Stimulated activated CD4-positive, alpha-beta T cell treated with anti-CD3 and anti-CD28 coated beads, Interleukin-2, amount 100 ng/mL, for 24 hours (primary cell): ENCODE measurements around the gene RTL1.

Experiments
- DNase-seq, 2 donors: peaks; one replicate each; pipeline ENCODE4 v3.0.0-alpha.2; 2020

RTL1 gene

DNA sequence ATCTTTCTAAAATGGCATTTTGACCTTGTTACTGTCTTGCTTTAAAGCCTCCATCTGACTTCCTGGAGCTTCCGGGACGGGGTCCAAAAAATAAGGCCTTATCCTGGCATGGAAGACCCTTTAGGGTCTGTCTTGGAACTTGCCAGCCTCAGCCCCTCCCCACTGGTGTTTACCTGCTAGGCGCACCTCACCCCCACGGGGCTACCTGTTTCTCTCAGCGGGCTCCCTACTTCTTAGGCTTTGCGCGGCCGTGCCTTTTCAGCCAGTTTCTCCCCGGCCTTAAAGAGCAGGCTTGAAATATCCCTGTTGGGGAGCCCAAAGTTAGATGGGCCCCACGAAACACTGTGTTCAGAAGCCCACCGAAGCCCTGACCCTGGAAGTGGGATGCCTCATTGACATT, 5.1 kb downstream of the RTL1 start:
- DNase-seq: no peak

DNA sequence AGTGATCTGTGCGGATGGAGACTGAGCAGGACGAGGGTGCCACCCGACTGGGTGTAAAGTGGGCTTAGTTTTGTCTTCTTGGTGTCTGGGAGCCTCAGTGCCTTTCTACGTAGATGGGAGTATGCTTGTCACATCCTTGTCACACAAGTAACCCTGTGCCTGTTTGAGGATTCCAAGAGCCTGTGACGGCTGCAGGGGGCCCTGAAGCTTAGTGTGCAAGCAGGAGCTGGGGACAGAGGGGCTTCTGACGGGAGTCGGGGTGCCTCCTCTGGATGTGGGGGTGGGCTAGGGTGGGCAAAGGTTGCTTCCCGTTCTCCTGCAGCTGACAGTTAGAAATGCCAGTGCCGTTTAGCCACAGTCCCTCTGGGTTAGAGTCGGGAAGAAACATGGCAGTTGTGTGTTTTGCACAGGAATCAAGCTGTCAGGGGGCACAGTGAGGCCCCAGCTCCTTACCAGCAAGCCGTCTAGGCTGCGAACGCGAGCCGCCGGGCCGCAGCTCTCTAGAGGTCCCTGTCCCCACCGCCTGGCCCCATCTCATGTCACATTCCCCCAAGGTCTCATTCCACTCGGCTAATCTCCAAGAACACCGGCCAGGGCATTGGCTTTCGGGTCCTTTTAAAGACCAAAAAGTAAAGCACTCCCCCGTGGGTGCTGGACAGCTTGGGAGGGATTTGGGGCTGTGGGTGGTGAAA, 7.0 kb downstream of the RTL1 start:
- DNase-seq: no peak

DNA sequence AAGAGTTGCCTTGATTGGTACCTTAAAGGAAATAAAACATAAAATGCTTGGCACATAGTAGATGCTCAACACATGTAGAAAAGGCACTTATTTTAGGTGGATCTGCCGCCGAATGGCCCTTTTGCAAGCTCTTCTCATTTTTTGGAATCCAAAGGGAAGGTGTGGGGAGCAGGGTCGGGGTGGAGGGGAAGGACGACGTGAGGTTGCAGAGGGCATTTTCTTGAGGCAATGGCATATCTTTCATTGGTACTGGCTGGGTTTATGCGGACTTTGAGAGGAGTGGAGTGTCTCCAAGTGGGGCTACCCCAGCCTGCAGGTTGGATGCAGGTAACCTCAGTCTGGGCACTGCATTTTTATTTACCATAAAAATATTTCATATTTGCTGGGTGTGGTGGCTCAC, 8.1 kb downstream of the RTL1 start:
- DNase-seq: no peak

DNA sequence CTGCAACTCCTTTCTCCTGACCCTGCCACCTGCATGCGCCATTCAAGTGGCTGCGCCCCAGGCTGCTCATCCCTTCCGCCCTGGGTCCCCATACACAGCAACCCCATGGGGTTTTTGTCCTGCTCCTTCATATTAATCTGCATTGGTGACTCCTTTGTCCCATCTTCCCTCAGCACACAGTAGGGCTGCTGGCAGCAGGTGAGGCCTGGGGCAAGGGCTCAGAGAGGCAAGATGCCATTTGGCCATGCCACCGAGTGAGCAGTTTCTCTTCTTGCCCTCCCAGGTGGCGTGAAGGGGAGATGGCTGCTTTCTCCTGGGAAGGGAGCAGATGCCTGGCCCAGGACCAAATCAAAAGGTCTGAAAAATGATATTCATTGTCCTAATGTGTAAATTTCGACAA, 9.1 kb downstream of the RTL1 start:
- no peak for DNase-seq

DNA sequence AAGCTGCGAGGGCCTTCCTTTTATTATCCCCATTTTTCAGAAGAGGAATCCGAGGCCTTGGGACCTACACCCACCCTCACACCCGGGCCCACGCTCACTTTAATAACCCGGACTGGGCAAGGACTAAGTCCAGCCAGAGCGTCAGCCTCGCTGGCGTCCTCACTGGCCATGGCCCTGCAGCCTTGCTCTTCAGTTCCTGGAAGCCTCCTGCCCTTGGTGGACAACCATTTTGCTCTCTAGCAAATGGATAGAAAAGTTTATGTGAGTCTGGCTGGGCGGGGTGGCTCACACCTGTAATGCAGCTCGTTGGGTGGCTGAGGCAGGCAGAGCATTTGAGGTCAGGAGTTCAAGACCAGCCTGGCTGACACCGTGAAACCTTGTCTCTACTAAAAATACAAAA, 9.8 kb downstream of the RTL1 start:
- DNase-seq: no peak

DNA sequence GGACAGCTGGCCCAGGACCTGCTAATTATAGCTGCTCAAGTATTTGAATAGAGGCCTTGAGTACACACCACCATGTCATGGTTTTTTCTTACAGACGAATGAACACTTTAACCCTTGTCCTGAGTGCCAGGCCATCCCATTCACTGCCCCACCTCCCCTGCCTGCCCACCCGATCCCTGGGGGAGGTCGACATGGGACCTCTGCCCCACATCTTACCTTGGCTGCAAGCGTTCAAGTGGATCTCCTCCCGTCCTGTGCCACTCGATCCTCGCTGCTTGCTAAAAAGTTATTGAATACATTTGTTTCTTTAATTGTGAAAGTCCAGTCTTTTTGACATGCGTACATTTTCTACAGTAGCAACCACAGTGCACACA, 10.3 kb downstream of the RTL1 start:
- DNase-seq: no peak

DNA sequence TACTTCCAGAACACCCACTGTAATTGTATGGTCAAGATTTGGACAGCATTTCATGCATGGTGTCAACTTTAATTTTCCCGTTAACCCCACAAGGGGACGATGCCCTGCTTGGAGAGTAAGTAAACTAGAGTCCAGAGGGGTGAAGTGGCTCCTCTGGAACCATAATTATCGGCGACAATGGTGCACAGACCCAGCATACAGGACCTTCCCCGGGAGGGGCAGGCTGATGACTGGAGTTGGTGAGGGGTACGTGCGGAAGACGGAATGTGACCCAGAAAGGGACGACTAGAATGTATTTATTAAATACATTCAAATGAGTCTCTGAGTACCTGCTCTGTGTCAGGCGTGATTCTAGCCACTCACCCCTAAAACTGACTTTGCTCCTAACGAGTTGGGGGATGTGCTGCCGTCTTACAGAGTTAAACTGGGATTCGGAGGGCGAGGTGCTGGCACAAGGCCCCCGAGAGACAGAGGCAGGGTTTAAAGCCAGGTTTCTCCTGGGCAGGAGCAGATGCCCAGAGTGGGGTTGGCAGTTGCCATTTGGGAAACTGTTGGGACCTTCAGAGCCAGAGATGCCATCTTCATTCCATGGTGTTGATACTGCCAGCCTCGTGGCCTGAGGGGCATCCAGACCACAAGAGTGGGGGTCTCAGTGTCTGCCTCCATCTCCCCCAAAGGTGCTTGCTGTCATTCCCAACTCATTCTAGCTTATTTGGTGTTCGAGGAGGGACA, 10.9 kb downstream of the RTL1 start:
- no peak for DNase-seq

DNA sequence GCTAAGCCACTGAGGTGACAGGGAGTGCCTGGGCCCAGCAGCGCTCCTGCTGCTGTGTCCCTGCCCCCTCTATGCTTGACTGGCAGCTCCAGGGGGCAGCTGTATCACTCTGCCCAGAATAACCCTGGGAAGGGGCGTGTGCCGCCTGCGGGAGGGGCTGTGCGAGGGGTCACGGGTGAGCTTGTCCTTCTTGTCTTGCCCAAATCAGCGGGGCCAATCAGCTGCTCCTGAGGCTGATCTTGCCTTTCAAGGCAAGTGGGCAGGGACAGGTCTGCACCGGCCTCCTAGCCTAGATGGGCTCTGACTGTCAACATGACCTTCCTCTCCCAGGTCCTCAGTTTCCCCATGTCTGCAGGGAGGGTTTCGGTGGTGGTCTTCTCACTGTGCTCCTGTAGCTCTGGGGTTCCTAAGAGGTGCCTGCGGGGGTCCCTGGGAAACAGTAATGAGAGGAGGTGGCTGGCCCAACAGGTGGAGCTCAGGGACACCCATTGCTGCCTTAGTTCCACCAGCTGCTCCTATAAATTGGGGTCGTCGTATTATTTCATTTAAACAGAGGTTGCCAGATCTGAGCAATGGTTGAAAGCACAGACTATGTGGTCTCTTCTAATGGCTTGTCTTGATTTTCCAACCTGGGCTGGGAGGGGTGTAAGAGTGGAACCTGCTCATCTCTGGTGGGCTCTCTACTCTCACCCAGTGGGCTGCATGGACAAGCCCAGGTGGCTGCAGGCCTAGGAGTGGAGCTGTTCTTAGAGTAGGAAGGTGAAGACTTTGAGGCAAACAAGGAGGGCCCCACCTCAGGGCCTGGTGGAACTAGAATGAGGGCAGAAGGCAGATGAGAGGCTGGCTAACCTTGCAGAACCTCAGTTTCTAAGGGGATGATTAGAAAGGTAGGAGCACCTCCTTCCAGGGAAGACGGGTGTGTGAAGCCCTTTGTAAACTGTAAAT, 11.7 kb downstream of the RTL1 start:
- no peak for DNase-seq

DNA sequence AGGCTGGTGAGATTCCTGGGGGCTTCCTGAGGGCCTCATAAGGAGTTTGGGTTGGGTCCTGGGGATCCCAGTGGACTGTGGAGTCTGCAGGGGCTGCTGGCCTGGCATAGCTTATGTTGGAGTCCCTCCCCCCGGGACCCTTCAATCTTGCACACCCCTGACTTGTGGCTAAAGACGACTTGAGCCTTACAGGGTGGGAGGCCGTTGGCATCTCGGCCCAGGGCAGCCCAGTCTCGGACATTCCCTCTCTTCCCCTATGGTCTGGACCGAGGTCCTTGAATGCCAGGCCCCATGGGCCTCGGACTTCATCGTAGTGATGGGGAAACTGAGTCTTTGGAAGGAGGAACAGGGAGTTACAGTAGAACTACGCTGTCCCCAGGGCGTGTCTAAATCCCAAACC, 12.5 kb downstream of the RTL1 start:
- no peak for DNase-seq

DNA sequence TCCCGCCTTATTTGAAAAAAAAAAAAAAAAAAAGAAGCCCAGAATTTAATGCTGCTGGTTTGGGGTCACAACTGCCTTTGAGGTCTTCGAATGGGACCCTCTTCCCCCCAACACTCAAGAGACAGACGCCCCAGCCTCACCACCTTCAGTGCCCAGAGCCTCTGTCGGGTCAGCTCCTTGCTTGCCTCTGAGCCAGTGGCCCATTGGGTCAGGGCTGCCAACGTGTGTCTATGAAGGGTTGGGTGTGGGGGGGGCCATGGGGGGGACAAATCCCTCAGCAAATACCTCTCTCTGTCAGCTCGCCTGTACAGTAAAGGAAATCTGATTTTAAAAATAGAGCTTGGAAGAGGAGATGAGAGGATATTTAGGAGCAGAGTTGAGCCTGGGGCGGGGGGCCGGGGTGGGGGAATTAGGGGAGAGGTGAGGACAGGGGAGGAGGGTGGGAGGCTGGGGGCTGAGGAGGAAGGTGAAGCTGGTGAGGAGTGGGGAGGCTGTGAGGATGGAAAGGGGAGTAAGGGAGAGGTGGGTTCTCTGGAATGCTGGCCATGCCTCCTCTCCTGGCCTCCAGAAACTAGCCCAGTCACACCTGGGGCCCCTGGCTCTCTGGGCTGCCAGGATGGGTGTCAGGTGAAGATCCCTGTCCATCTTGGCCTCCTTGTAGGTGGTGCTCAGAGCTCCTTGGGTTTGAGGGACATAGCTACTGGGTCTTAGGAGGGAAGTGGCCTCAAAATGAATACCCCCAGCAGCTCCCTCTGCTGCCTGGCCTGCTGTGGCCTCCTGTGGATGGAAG, 13.3 kb downstream of the RTL1 start:
- no peak for DNase-seq

DNA sequence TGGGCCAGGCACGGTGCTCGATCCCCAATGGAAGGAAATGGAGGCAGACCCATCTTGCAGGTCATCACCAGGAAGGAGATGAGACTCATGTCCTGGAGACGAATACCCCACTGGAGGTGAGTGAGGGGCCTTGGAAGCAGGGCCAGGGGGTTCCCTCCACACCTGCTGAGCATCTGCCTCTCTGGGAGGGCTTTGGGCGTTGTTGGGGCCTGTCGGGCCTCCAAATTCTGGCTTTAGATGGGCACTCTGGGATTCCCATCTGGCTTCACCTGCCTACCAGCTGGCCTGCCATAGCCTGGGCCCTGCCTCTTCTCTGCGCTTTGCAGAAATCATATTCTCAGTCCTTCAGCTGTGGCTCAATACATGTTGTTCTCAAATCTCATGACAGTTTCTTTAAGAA, 13.9 kb downstream of the RTL1 start:
- no peak for DNase-seq

DNA sequence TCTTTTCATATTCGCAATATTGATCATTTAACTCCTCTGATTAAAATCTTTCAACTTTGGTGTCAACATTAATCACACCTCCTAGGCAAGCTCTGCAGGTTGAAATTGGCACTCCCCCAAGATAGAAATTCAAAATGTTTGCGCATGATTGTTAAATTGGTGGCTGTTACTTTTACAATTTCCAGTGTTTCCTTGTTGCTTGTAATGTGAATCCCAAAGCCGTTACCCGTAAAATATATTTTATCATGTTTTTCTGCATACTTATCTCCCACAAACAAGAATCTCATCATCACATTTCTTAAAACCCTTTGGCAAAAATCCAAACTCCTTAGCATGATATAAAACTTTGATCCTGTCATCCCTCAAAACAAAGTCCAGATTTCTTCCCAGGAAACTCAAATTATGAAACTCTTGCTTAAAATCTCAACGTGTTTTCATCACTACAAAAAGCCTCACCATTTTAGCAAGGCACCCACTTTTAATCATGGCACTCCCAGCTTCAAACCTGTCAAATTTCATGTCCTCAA, 14.7 kb downstream of the RTL1 start:
- no peak for DNase-seq

DNA sequence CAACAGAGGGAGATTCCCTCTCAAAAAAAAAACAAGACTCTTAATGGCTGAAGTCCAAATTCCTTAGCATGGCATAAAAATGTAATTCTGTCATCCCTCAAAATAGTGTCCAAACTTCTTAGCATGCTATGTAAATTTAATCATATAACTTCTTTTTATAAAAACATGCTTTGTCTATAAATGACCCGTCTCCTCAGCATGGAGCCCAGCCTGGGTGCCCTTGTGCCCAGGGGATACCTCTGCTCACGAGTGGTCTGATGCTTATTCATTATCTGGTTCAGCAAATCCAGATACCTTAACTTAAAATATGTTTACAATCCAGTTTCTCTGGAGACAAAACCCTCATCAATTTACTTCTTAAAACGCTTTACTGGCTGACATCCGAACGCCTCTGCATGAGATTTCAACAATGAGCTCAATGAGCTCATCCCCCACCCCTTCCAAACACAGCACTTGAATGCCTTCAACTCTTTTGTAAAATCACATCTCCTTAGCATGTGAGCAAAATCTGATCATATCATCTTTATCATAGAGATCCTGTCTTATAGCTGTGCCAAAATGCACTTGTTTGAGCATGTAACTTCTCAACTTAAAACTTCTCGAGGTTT, 15.7 kb downstream of the RTL1 start:
- no peak for DNase-seq

DNA sequence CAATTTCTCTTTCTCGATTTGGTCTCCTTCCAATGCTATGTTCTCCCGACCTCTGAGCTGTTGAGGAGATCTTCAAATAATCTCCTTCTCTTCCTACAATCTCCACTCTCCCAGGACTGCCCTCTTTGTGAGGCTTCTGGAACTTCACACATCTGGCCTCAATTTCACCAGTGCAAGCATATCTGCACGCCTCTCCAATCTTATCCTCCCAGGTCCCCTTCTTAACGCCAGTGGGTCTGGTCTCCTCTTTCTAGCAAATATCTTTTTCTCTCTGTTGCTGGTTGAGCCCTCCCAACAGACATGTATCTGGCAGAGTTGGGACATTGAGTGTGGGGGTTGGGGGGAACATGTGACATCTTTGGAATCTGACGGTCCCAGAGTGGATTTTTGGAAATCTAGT, 17.9 kb downstream of the RTL1 start:
- DNase-seq: no peak

DNA sequence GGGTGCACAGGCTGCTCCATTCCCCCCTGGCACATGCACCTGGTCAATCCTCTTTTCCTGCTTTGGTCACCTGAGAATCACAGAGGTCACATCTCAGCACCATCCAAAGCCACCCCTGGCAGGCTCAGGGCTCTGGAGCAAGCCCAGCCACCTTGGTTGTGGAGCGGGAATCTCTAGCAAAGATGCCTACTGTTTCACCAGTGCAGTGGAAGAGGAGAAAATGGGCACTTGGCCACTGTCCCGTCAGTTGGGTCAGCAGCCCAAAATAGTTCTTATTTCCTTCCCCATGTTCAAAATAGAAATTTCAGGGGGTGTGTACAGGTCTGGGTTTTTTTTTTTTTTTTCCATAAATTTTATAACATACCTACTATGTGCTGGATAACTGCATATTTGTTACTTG, 18.3 kb downstream of the RTL1 start:
- no peak for DNase-seq

DNA sequence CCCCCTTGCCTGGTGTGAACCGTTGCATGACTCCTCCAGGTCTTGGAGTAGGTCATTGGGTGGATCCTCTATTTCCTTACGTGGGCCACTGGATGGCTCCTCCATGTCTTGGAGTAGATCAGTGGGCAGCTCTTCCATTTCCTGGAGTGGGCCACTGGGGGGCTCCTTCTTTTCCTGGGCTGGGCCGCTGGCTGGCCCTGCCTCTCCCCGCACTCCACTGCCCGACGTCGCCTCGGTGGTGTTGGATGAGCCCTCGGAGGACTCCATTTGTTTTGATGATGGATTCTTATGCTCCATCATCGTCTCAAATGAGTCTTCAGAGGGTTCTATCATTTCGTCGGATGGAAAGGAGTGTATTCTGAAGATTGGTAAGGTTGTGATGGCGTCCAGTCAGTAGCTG, 19.1 kb downstream of the RTL1 start:
- no peak for DNase-seq

DNA sequence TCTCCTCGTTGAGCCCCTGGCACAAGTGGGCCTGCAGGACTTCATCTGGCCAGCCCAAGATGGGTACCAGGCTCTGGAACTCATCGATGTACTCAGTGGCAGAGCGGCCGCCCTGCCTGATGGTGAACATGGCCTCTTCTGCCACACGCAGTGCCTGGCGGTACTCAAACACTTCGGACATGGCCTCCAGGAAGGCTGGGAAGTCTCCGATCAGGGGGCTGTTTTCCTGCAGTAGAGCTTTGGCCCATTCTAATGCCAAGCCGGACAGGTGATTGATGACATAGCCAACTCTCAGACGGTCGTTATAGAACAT, 19.8 kb downstream of the RTL1 start:
- DNase-seq: no peak

DNA sequence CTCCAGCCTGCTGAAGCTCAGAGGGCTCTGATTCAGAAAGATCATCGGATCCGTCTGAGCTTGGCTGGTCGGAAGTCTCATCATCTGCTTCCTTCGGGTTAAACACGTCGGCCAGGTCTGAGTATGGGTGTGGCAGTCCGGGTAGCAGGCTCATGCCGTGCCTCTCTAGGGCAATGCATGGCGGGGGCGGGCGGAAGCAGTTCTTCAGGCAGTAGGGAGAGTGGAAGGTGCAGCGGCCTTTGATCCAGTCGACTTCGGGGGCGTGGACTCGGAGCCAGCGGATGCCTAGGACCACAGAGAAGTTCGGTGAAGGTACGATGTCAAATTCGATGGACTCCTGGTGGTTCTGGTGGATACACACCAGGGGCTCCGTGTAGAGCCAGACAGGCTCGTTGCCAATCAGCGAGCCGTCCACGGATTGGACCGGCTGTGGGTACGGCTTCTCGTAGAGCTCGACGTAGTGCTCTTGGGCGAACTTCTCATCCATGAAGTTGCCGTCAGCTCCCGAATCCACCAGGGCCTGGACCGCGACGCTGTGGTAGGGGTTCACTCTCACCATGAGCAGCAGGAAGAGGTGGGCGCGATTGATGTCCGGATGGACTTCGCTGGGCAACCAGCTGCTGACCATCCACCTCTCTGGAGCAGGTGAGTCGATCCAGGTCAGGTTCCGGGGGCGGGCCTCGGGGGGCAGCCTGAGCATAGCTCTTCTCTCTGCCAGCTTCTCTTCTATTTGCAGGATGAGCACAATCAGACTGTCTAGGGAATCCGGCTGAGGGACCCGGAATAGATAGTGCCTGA, 20.3 kb downstream of the RTL1 start:
- no peak for DNase-seq

DNA sequence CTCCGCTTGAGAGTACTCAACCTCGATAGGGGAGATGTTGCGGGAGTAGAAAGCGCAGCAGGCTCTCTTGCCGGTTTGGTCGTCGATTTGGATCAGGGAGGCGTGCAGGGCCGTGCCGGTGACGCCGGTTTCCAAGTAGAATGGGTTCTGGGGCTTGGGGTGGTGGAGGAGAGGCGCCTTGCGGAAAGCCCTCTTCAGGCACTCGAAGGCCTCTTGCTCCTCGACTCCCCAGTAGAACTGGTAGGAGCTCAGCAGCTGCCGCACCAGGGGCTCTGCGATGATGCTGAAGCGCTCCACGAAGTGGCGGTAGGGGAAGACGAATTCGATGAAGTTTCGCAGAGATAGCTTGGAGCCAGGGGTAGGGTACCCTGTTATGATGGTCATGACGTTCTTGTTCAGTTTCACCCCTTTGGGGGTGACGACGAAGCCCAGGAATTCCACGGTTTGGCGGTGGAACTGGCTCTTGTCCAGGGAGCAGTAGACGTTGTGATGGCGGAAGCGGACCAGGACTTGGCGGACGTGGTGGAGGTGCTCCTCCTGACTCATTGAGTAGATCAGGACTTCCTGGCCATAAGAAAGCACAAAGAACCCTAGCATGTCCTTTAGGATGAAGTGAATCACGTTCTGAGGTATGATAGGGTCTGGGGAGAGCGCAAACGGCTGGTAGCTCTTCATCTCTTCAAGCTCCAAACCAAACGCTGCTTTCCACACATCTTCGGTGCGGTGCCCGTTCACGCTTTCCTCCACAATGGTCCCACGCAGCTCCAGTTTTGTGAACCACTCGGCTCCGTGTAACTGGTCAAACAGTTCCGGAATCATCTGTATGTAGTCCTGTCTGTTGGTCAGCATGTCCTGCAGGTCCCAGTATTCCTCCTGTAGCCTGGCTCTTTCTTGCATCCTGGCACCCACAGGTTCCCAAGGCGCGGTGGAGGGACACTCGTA, 21.2 kb downstream of the RTL1 start:
- no peak for DNase-seq
